Activated T-helper 2 cell treated with anti-CD3 and anti-CD28 coated beads, Interferon-gamma antibody, Interleukin-2, Interleukin-4, amounts not matched to agents 10 μg/mL and 5 μg/mL and 100 μg/mL, durations not matched to agents 14 hours and 24 hours and 36 hours (primary cell): ENCODE results near the gene ZNF77. TPM values are rescaled to one million over a fixed set of nuclear protein-coding genes. Genes with fewer than 3 reads are reported as not detected.
"Not testable (repeated sequence)": the region's sequence is repeated elsewhere in the genome, so short reads cannot be mapped to it uniquely, and the experiment has no call there.

Experiments used
- DNase-seq: peaks from one replicate; pipeline ENCODE4 v3.0.0; 2021; ENCODE audit warnings: low spot score
- H3K27ac Mint-ChIP-seq: one replicate; pipeline ENCODE4 v1.8.0; 2021; ENCODE audit warnings: mixed read lengths
- H3K27me3 Mint-ChIP-seq: one replicate; pipeline ENCODE4 v1.8.0; 2021; ENCODE audit warnings: low read depth, mixed read lengths
- H3K36me3 Mint-ChIP-seq: one replicate; pipeline ENCODE4 v1.8.0; 2021; ENCODE audit warnings: low read depth, mixed read lengths
- H3K4me1 Mint-ChIP-seq: one replicate; pipeline ENCODE4 v1.8.0; 2021; ENCODE audit warnings: low read depth, mixed read lengths
- H3K4me3 Mint-ChIP-seq: one replicate; pipeline ENCODE4 v1.8.0; 2021; ENCODE audit warnings: low read depth, mild to moderate bottlenecking, moderate library complexity, mixed read lengths
- H3K9me3 Mint-ChIP-seq: one replicate; pipeline ENCODE4 v1.8.0; 2021; ENCODE audit warnings: mixed read lengths
- intact Hi-C: fragments of 100-400 bp; cut with micrococcal nuclease; formaldehyde crosslinking; loops from one replicate; pipeline ENCODE4 v1.15.1; 2023
- total RNA-seq: library from RNA; stranded (reverse); gene quantifications from 2 replicates; pipeline ENCODE4 v1.2.3, GENCODE V29; 2022

Gene ZNF77
- total RNA-seq, 1 donor from 2014 or later: 4.0 TPM

DNA sequence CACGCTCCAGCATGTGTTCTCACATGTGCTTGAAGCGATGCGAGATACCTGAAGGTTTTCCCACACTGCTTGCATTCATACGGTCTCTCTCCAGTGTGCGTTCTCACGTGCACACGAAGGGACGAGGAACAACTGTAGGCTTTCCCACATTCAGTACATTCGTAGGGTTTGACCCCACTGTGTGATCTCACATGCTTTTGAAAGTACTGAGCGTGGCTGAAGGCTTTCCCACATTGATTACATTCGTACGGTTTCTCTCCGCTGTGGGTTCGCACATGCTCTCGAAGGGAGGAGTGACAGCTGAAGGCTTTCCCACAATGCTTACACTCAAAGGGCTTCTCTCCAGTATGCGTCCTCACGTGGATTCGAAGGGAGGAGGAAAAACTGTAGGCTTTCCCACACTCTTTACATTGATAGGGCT, 11.3 kb downstream of the ZNF77 start:
- intact Hi-C loops: no loop called here
- peaks cover 47% of the 10 kb centered on the region for H3K9me3 Mint-ChIP-seq
- H3K27me3 Mint-ChIP-seq: no peaks in the 10 kb centered on the region
- no peaks in the 10 kb centered on the region for H3K4me1 Mint-ChIP-seq
- no peak for DNase-seq
- no peak overlapping the region for H3K4me3 Mint-ChIP-seq
- no peak overlapping the region for H3K27ac Mint-ChIP-seq
- H3K36me3 Mint-ChIP-seq: peaks cover 65% of the 10 kb centered on the region

- intact Hi-C loops: no loop called here
- H3K9me3 Mint-ChIP-seq: peaks cover 17% of the 10 kb centered on the region
Observed at GRCh38 chr19:2927032-2927430, 17.7 kb downstream of the ZNF77 start.

GRCh38 chr19:2926341-2927031, 18.3 kb downstream of the ZNF77 start:
- peaks cover 13% of the 10 kb centered on the region for H3K36me3 Mint-ChIP-seq
- no peaks in the 10 kb centered on the region for H3K4me1 Mint-ChIP-seq
- H3K27ac Mint-ChIP-seq: no peak overlapping the region
- intact Hi-C loops: no loop called here
- H3K4me3 Mint-ChIP-seq: no peak overlapping the region
- H3K27me3 Mint-ChIP-seq: no peaks in the 10 kb centered on the region
- no peak for DNase-seq
- H3K9me3 Mint-ChIP-seq: peaks cover 15% of the 10 kb centered on the region

More at GRCh38 chr19:2927032-2927430, 17.7 kb downstream of the ZNF77 start:
- H3K36me3 Mint-ChIP-seq: peaks cover 15% of the 10 kb centered on the region
- H3K4me1 Mint-ChIP-seq: no peaks in the 10 kb centered on the region
- DNase-seq: no peak
- H3K4me3 Mint-ChIP-seq: no peak overlapping the region
- no peak overlapping the region for H3K27ac Mint-ChIP-seq
- H3K27me3 Mint-ChIP-seq: no peaks in the 10 kb centered on the region

GRCh38 chr19:2923510-2923909, 21.3 kb downstream of the ZNF77 start:
- intact Hi-C loops: no loop called here
- H3K9me3 Mint-ChIP-seq: peaks cover 13% of the 10 kb centered on the region

GRCh38 chr19:2922987-2923386, 21.8 kb downstream of the ZNF77 start:
- Mint-ChIP-seq H3K4me3 (no peak overlapping the region), H3K27ac (no peak overlapping the region), H3K27me3 (no peaks in the 10 kb centered on the region), H3K9me3 (peaks cover 17% of the 10 kb centered on the region), H3K4me1 (no peaks in the 10 kb centered on the region), H3K36me3 (peaks cover 21% of the 10 kb centered on the region)
- no peak for DNase-seq
- intact Hi-C loops: no loop called here

More at GRCh38 chr19:2923510-2923909, 21.3 kb downstream of the ZNF77 start:
- Mint-ChIP-seq H3K27ac (no peak overlapping the region), H3K36me3 (peaks cover 17% of the 10 kb centered on the region), H3K27me3 (no peaks in the 10 kb centered on the region), H3K4me3 (no peak overlapping the region), H3K4me1 (no peaks in the 10 kb centered on the region)
- no peak for DNase-seq

- no peak for DNase-seq
- intact Hi-C loops: no loop called here
- H3K4me3 Mint-ChIP-seq: no peak overlapping the region
- H3K4me1 Mint-ChIP-seq: no peaks in the 10 kb centered on the region
- peaks cover 66% of the 10 kb centered on the region for H3K36me3 Mint-ChIP-seq
- no peak overlapping the region for H3K27ac Mint-ChIP-seq
- H3K9me3 Mint-ChIP-seq: peaks cover 59% of the 10 kb centered on the region
- no peaks in the 10 kb centered on the region for H3K27me3 Mint-ChIP-seq
Observed at GRCh38 chr19:2917275-2918184, 27.2 kb downstream of the ZNF77 start.

DNA sequence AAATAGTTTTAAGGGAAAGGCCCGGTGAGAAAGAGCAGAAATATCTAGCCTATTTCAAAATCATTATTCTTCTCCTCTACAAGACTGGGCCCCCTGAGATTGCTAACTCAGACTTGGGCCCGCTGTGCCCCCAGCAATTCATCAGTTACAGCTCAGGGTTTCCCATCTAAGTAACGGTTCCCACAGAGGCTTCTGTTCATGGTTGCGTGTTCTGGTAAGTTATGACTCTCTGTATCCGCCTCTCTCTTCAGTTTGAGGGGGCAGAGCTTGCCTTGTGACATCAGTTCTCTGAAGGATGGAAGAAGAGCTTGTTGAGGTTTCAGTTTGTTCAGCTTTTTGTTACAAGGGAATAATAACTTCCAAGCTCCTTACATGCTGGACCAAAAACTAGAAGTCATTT, 32.5 kb downstream of the ZNF77 start:
- no peak for DNase-seq
- Mint-ChIP-seq H3K9me3 (peaks cover 65% of the 10 kb centered on the region), H3K4me3 (no peak overlapping the region), H3K27ac (no peak overlapping the region), H3K27me3 (no peaks in the 10 kb centered on the region), H3K36me3 (peaks cover 72% of the 10 kb centered on the region), H3K4me1 (peaks cover 5% of the 10 kb centered on the region)
- intact Hi-C loops: no loop called here

- H3K27ac Mint-ChIP-seq: no peak overlapping the region
- intact Hi-C loops: no loop called here
- no peaks in the 10 kb centered on the region for H3K27me3 Mint-ChIP-seq
- H3K4me3 Mint-ChIP-seq: no peak overlapping the region
- H3K36me3 Mint-ChIP-seq: peaks cover 25% of the 10 kb centered on the region
- DNase-seq: no peak
- peaks cover 9% of the 10 kb centered on the region for H3K4me1 Mint-ChIP-seq
- H3K9me3 Mint-ChIP-seq: peaks cover 20% of the 10 kb centered on the region
Observed at GRCh38 chr19:2906631-2907195, 38.1 kb downstream of the ZNF77 start.

- intact Hi-C loops: no loop called here
- peaks cover 22% of the 10 kb centered on the region for H3K36me3 Mint-ChIP-seq
- H3K27me3 Mint-ChIP-seq: no peaks in the 10 kb centered on the region
- H3K9me3 Mint-ChIP-seq: peaks cover 16% of the 10 kb centered on the region
- no peak overlapping the region for H3K4me3 Mint-ChIP-seq
- peaks cover 11% of the 10 kb centered on the region for H3K4me1 Mint-ChIP-seq
- H3K27ac Mint-ChIP-seq: no peak overlapping the region
- no peak for DNase-seq
Observed at GRCh38 chr19:2905918-2906519, 38.8 kb downstream of the ZNF77 start.

DNA sequence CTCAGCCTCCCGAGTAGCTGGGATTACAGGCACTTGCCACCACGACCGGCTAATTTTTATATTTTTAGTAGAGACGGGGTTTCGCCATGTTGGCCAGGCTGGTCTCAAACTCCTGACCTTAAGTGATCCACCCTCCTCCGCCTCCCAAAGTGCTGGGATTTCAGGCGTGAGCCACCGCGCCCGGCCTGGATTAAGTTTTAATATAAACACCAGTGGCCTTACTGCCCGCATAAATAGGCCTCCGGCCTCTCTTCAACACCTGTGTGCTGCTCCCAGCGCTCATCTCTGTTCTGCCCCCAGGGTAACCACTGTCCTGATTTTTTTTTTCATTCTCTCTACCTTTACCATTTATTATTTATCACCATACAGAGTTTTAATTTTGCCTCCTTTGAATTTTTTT, 41.4 kb downstream of the ZNF77 start:
- DNase-seq, H3K36me3 Mint-ChIP-seq, H3K4me3 Mint-ChIP-seq, intact Hi-C loops, H3K27me3 Mint-ChIP-seq, H3K4me1 Mint-ChIP-seq, H3K27ac Mint-ChIP-seq: not testable (repeated sequence)
- H3K9me3 Mint-ChIP-seq: peaks cover 10% of the 10 kb centered on the region

- Mint-ChIP-seq H3K27me3 (no peaks in the 10 kb centered on the region), H3K27ac (no peak overlapping the region), H3K36me3 (peaks cover 4% of the 10 kb centered on the region), H3K9me3 (peaks cover 14% of the 10 kb centered on the region), H3K4me3 (peak overlapping the region; percentile 30), H3K4me1 (peaks cover 8% of the 10 kb centered on the region)
- intact Hi-C loops: no loop called here
- no peak for DNase-seq
Observed at GRCh38 chr19:2902590-2903218, 42.1 kb downstream of the ZNF77 start.
